HepG2 (cell line): Measurements from ENCODE around the gene CDH1. TPM values are rescaled to one million over a fixed set of nuclear protein-coding genes. Genes with fewer than 3 reads are reported as not detected.

Source experiments
- ATAC-seq: fragments of 200-7000 bp; cut with Tn5 transposase; 3 replicates; pipeline ENCODE4 v1.9.1; 2020; ENCODE audit warnings: mild to moderate bottlenecking, moderate library complexity
- BruUV-seq: library from RNA; stranded (reverse); fragments of 400-500 nt; replicated peaks from 2 replicates; lab custom pipeline; 2021; lab: Mats Ljungman, UMichigan
- CTCF ChIA-PET: fragments of 300-600 bp; formaldehyde crosslinking; extraction: SDS; loops from one replicate; lab custom pipeline; 2021; ENCODE audit warnings: low total read pairs, inconsistent platforms, low intra/inter-chr PET ratio; lab: Yijun Ruan, JAX
- POLR2A ChIA-PET: fragments of 350-600 bp; sonication (Branson Sonifier 250); formaldehyde crosslinking; loops from one replicate; lab custom pipeline; 2020; ENCODE audit warnings: antibody characterized with exemption, inconsistent platforms; lab: Yijun Ruan, JAX
- DNase-seq: peaks from one replicate; pipeline ENCODE4 v3.0.0-alpha.2; 2015; ENCODE audit warnings: low spot score
- FAIRE-seq: peaks from 3 replicates; lab custom pipeline; 2011; peaks lifted over from hg19 to GRCh38; lab: Jason Lieb, UNC
- H2AFZ ChIP-seq: one replicate; pipeline ENCODE4 v1.6.1; 2011; ENCODE audit warnings: low read length, inconsistent platforms
- H3K27ac ChIP-seq: fragments of 300-600 bp; 3 replicates; pipeline ENCODE4 v1.8.0; 2011; ENCODE audit warnings: mixed run types, mild to moderate bottlenecking, mixed read lengths, low read length, inconsistent platforms; ENCODE audit not compliant: insufficient read depth; ENCODE audit errors: extremely low read length
- H3K27me3 ChIP-seq, 2 experiments: fragments of 200-600 bp in 1 of 2; 2 replicates in 1 of 2; 3 replicates in 1 of 2; pipeline versions ENCODE4 v1.6.0 to v1.8.0; 2011; ENCODE audit warnings: low read length in 2 of 2, mild to moderate bottlenecking in 2 of 2, moderate library complexity in 2 of 2, inconsistent platforms in 1 of 2; ENCODE audit not compliant: insufficient read depth in 2 of 2, control insufficient read depth in 1 of 2
- H3K36me3 ChIP-seq, 2 experiments: fragments of 200-600 bp in 1 of 2; replicated peaks in 1 of 2; 2 replicates in 1 of 2; 3 replicates in 1 of 2; pipeline versions ENCODE4 v1.5.1 to v1.8.0; 2011; ENCODE audit warnings: low read length in 2 of 2, inconsistent platforms in 1 of 2; ENCODE audit not compliant: insufficient read depth in 2 of 2, control insufficient read depth in 1 of 2
- H3K4me1 ChIP-seq: 2 replicates; pipeline ENCODE4 v1.5.1; 2012; ENCODE audit warnings: low read length, inconsistent platforms; ENCODE audit not compliant: insufficient read depth
- H3K4me2 ChIP-seq: 2 replicates; pipeline ENCODE4 v1.6.0; 2011; ENCODE audit warnings: low read depth, low read length, inconsistent platforms
- H3K4me3 ChIP-seq, 3 experiments: fragments of 200-600 bp in 1 of 3; sonication (generic), shearing (Covaris generic) in 1 of 3; replicated peaks in 1 of 3; 2 replicates each; pipeline ENCODE4 v1.5.1; 2011 to 2016; ENCODE audit warnings: low read length in 3 of 3, inconsistent platforms in 2 of 3, low read depth in 2 of 3, mild to moderate bottlenecking in 2 of 3, control low read depth in 1 of 3, mixed read lengths in 1 of 3; ENCODE audit not compliant: insufficient read depth in 1 of 3
- H3K79me2 ChIP-seq: one replicate; pipeline ENCODE4 v1.6.1; 2011; ENCODE audit warnings: low read length, inconsistent platforms; ENCODE audit not compliant: insufficient read depth
- H3K9ac ChIP-seq: 2 replicates; pipeline ENCODE4 v1.6.0; 2011; ENCODE audit warnings: mild to moderate bottlenecking, low read depth, low read length, inconsistent platforms; ENCODE audit not compliant: insufficient read depth
- H3K9me3 ChIP-seq: 2 replicates; pipeline ENCODE4 v1.5.1; 2012; ENCODE audit warnings: mild to moderate bottlenecking, low read length
- H4K20me1 ChIP-seq: 2 replicates; pipeline ENCODE4 v1.6.0; 2011; ENCODE audit warnings: inconsistent platforms, mild to moderate bottlenecking, low read length, moderate library complexity; ENCODE audit not compliant: insufficient read depth
- CREM ChIP-seq, 2 experiments: sonication (generic) in 1 of 2; formaldehyde crosslinking in 1 of 2; IDR thresholded peaks; 2 replicates each; pipeline versions ENCODE4 v1.4.0 to v1.6.1; 2016 to 2020; ENCODE audit warnings: antibody characterized with exemption in 1 of 2, mild to moderate bottlenecking in 1 of 2, missing genetic modification reagents in 1 of 2
- DNMT1 ChIP-seq: sonication (generic); formaldehyde crosslinking; IDR thresholded peaks from 2 replicates; pipeline ENCODE4 v1.5.1; 2020; ENCODE audit warnings: mild to moderate bottlenecking, missing genetic modification reagents
- MEF2D ChIP-seq: sonication (generic); formaldehyde crosslinking; IDR thresholded peaks from 2 replicates; pipeline ENCODE4 v1.5.1; 2020; ENCODE audit warnings: mild to moderate bottlenecking, missing genetic modification reagents
- RBM39 ChIP-seq: fragments of 200-400 bp; formaldehyde crosslinking; IDR thresholded peaks from one replicate; pipeline ENCODE4 v1.6.1; 2018; ENCODE audit warnings: antibody characterized with exemption, mild to moderate bottlenecking, low read depth, low read length; ENCODE audit not compliant: poor library complexity, severe bottlenecking
- THAP7 ChIP-seq: sonication (generic); formaldehyde crosslinking; IDR thresholded peaks from 2 replicates; pipeline ENCODE4 v1.8.1; 2023; ENCODE audit warnings: mild to moderate bottlenecking, missing genetic modification reagents
- ZFP90 ChIP-seq: sonication (generic); formaldehyde crosslinking; IDR thresholded peaks from 2 replicates; pipeline ENCODE4 v1.8.0; 2022; ENCODE audit warnings: missing genetic modification reagents, mild to moderate bottlenecking, inconsistent platforms, borderline replicate concordance
- ZNF124 ChIP-seq: sonication (generic); formaldehyde crosslinking; IDR thresholded peaks from 2 replicates; pipeline ENCODE4 v1.4.0; 2020; ENCODE audit warnings: missing genetic modification reagents
- WGBS: methylation state at CpG from one replicate; pipeline ENCODE4 v1.1.6; 2017; ENCODE audit warnings: low lambda C conversion rate; 5-methylcytosine and 5-hydroxymethylcytosine counted together
- in situ Hi-C: cut with HindIII; loops from 2 replicates; pipeline ENCODE4 v1.10.0; 2017; ENCODE audit warnings: low pct_unique_long_range_greater_than_20kb; ENCODE audit not compliant: extremely low pct_ligation_motif_present
- intact Hi-C: fragments of 100-400 bp; cut with micrococcal nuclease; formaldehyde crosslinking; loops from one replicate; pipeline ENCODE4 v1.10.0; 2022; ENCODE audit not compliant: unreplicated experiment
- polyA plus RNA-seq, 8 experiments: library from polyadenylated mRNA; depleted of rRNA in 3 of 8; stranded (reverse) in 7 of 8; unstranded in 1 of 8; fragments of >200 nt; fragmentation: Illumina TruSeq in 4 of 8; extraction: Trizol in 4 of 8; gene quantifications; 2 replicates each; pipeline versions ENCODE4 v1.2.1 to v1.2.3, GENCODE V29; 2011 to 2016; ENCODE audit warnings: low read depth in 4 of 8, missing spikeins in 1 of 8, mixed read lengths in 1 of 8; ENCODE audit not compliant: insufficient read depth in 1 of 8
- total RNA-seq, 5 experiments: library from RNA; depleted of rRNA; stranded (reverse); fragments of >200 nt; fragmentation: Illumina TruSeq; extraction: Trizol; gene quantifications; 2 replicates each; pipeline ENCODE4 v1.2.3, GENCODE V29; 2016; ENCODE audit warnings: low read depth in 1 of 5

Gene CDH1
- total and polyA plus RNA-seq, 2 of the 13 experiments (the other 11 are each of a cell fraction or from before 2014, with no cell fraction given): 0.95 to 9.8 TPM

GRCh38 chr16:68772871-68773270 lies 35.8 kb downstream of the CDH1 start:
- Histone ChIP-seq H3K4me1 (no peaks in the 10 kb centered on the region), H2AFZ (no peak overlapping the region), H3K9ac (no peak overlapping the region), H3K27me3 (no peaks in the 10 kb centered on the region), H3K4me2 (no peak overlapping the region), H3K27ac (no peak overlapping the region), H4K20me1 (no peaks in the 10 kb centered on the region), H3K9me3 (no peaks in the 10 kb centered on the region), H3K36me3 (no peaks in the 10 kb centered on the region), H3K79me2 (no peaks in the 10 kb centered on the region), H3K4me3 (no peak overlapping the region)
- CTCF ChIA-PET: no interaction called here
- POLR2A ChIA-PET: no interaction called here
- DNase-seq (no peak), FAIRE-seq (no peak), ATAC-seq (no peak)
- BruUV-seq: no TSS peak
- TF ChIP-seq ZFP90 (CRISPR knock-in tag) (no peak), RBM39 (no peak), CREM (IDR thresholded peaks at IDR 0.05) (no peak), CREM (CRISPR knock-in tag; IDR thresholded peaks at IDR 0.05) (no peak), DNMT1 (CRISPR knock-in tag) (no peak), ZNF124 (CRISPR knock-in tag) (no peak), MEF2D (CRISPR knock-in tag) (no peak), THAP7 (CRISPR knock-in tag) (no peak)
- in situ Hi-C loops: no loop called here
- intact Hi-C loops: no loop called here
- 89% methylated on average over 2 of the region's 2 CpGs for WGBS
